ENCODE measurements around the gene HS3ST4.
"Not testable (repeated sequence)": the region's sequence is repeated elsewhere in the genome, so short reads cannot be mapped to it uniquely, and the experiment has no call there.

HS3ST4 gene

GRCh38 chr16:26098206-26098605, 406.4 kb downstream of the HS3ST4 start:
- DNase-seq (ENCODE audit: low spot score): not testable (repeated sequence)

GRCh38 chr16:26102369-26102768, 410.6 kb downstream of the HS3ST4 start:
- no peak for DNase-seq (ENCODE audit: low spot score)

GRCh38 chr16:26108836-26109505, 417.2 kb downstream of the HS3ST4 start:
- DNase-seq (ENCODE audit: low spot score): no peak

- no peak for DNase-seq (ENCODE audit: low spot score)
These were observed 420.1 kb downstream of the HS3ST4 start for GRCh38 chr16:26111900-26112299.

GRCh38 chr16:26118575-26118974, 426.8 kb downstream of the HS3ST4 start:
- DNase-seq (ENCODE audit: low spot score): no peak

- no peak for DNase-seq (ENCODE audit: low spot score)
These were observed 429.0 kb downstream of the HS3ST4 start for GRCh38 chr16:26120729-26121128.

GRCh38 chr16:26128296-26128695, 436.5 kb downstream of the HS3ST4 start:
- DNase-seq (ENCODE audit: low spot score): no peak

- DNase-seq (ENCODE audit: low spot score): no peak
These were observed 438.2 kb downstream of the HS3ST4 start for GRCh38 chr16:26129997-26130396.

- DNase-seq (ENCODE audit: low spot score): peak; percentile 61
These were observed 441.8 kb downstream of the HS3ST4 start for GRCh38 chr16:26133416-26134093.

GRCh38 chr16:26134588-26134987, 442.8 kb downstream of the HS3ST4 start:
- DNase-seq (ENCODE audit: low spot score): no peak

GRCh38 chr16:26137956-26138355, 446.2 kb downstream of the HS3ST4 start:
- DNase-seq (ENCODE audit: low spot score): no peak

- no peak for DNase-seq (ENCODE audit: low spot score)
These were observed 447.3 kb downstream of the HS3ST4 start for GRCh38 chr16:26139091-26139490.

- no peak for DNase-seq (ENCODE audit: low spot score)
These were observed 448.1 kb downstream of the HS3ST4 start for GRCh38 chr16:26139884-26140283.

- DNase-seq (ENCODE audit: low spot score): no peak
These were observed 457.8 kb downstream of the HS3ST4 start for GRCh38 chr16:26149364-26150190.

- no peak for DNase-seq (ENCODE audit: low spot score)
These were observed 463.5 kb downstream of the HS3ST4 start for GRCh38 chr16:26155221-26155620.

- no peak for DNase-seq (ENCODE audit: low spot score)
These were observed 465.6 kb downstream of the HS3ST4 start for GRCh38 chr16:26157319-26157718.

- DNase-seq (ENCODE audit: low spot score): no peak
These were observed 466.5 kb downstream of the HS3ST4 start for GRCh38 chr16:26158142-26158759.

GRCh38 chr16:26161461-26162180, 469.9 kb downstream of the HS3ST4 start:
- DNase-seq (ENCODE audit: low spot score): no peak

- DNase-seq (ENCODE audit: low spot score): no peak
These were observed 477.7 kb downstream of the HS3ST4 start for GRCh38 chr16:26169473-26169872.

- DNase-seq (ENCODE audit: low spot score): no peak
These were observed 484.2 kb downstream of the HS3ST4 start for GRCh38 chr16:26175944-26176343.

GRCh38 chr16:26177438-26177837, 485.7 kb downstream of the HS3ST4 start:
- DNase-seq (ENCODE audit: low spot score): no peak

Measured in SK-N-DZ (cell line).